ENCODE results near the gene ARSB.

DNA sequence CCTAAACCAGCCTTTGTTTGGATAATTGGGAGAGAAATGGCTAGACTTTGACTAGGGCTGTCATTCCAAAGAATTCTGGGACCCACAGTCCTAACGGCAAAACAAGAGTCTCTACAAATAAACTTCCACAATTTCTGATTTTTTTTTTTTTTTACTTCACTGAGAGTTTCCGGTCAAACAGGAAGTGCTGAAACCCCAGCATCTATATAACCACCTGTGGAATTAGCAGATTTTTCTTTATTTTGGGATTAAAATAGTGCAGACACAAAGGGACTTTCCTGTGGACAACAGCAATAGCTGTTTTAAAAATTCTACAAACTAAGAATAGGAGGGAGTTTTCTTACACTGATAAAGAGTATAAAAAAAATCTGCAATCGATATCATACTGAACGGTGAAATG lies 157.4 kb downstream of the ARSB start:
- TF ChIP-seq, protein P1, sequence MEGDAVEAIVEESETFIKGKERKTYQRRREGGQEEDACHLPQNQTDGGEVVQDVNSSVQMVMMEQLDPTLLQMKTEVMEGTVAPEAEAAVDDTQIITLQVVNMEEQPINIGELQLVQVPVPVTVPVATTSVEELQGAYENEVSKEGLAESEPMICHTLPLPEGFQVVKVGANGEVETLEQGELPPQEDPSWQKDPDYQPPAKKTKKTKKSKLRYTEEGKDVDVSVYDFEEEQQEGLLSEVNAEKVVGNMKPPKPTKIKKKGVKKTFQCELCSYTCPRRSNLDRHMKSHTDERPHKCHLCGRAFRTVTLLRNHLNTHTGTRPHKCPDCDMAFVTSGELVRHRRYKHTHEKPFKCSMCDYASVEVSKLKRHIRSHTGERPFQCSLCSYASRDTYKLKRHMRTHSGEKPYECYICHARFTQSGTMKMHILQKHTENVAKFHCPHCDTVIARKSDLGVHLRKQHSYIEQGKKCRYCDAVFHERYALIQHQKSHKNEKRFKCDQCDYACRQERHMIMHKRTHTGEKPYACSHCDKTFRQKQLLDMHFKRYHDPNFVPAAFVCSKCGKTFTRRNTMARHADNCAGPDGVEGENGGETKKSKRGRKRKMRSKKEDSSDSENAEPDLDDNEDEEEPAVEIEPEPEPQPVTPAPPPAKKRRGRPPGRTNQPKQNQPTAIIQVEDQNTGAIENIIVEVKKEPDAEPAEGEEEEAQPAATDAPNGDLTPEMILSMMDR (conservative IDR thresholded peaks at IDR 0.05; ENCODE audit: low read length), result no peak
- TF ChIP-seq EZH2phosphoT487 (IDR thresholded peaks at IDR 0.05; ENCODE audit: borderline replicate concordance, low read depth, low read length), result no peak

All from OCI-LY7 (cell line).